Activated CD8-positive, alpha-beta memory T cell treated with anti-CD3 and anti-CD28 coated beads, Interleukin-2, amount 50 U/mL, for 24 hours (primary cell): ENCODE data around the gene GGPS1.
A peak's percentile ranks its signal among the peaks of the same experiment; 100 is the strongest.
"Not testable (repeated sequence)": the region's sequence is repeated elsewhere in the genome, so short reads cannot be mapped to it uniquely, and the experiment has no call there.

ENCODE experiments used
- DNase-seq: peaks from one replicate; pipeline ENCODE4 v3.0.0-alpha.2; 2020; ENCODE audit errors: extremely low read depth

The GGPS1 gene

GRCh38 chr1:235328271-235329138 is at the start of gene GGPS1:
GGPS1 (plus strand) TSS chr1:235328570; CDS start chr1:235335265, 6,695 bp downstream.
- DNase-seq = peak; percentile 97

- DNase-seq = no peak
Observed at GRCh38 chr1:235278915-235279292, 49.5 kb upstream of the GGPS1 start.

GRCh38 chr1:235279694-235280093 is 48.7 kb upstream of the GGPS1 start:
- DNase-seq = no peak

GRCh38 chr1:235280467-235280866 is 47.9 kb upstream of the GGPS1 start:
- no peak for DNase-seq

- DNase-seq = not testable (repeated sequence)
Observed at GRCh38 chr1:235283636-235284035, 44.7 kb upstream of the GGPS1 start.

- no peak for DNase-seq
Observed at GRCh38 chr1:235284231-235284769, 44.1 kb upstream of the GGPS1 start.

- no peak for DNase-seq
Observed at GRCh38 chr1:235286667-235287066, 41.7 kb upstream of the GGPS1 start.

- no peak for DNase-seq
Observed at GRCh38 chr1:235287208-235287882, 41.0 kb upstream of the GGPS1 start.

GRCh38 chr1:235289859-235290739 is 38.3 kb upstream of the GGPS1 start:
- DNase-seq = no peak

GRCh38 chr1:235290740-235291502 is 37.4 kb upstream of the GGPS1 start:
- no peak for DNase-seq

- no peak for DNase-seq
Observed at GRCh38 chr1:235291599-235292091, 36.7 kb upstream of the GGPS1 start.

GRCh38 chr1:235292790-235293189 is 35.6 kb upstream of the GGPS1 start:
- DNase-seq = no peak

GRCh38 chr1:235293322-235293942 is 34.9 kb upstream of the GGPS1 start:
- no peak for DNase-seq

- DNase-seq = no peak
Observed at GRCh38 chr1:235295902-235296350, 32.4 kb upstream of the GGPS1 start.

- DNase-seq = no peak
Observed at GRCh38 chr1:235296729-235297128, 31.6 kb upstream of the GGPS1 start.

GRCh38 chr1:235297579-235297978 is 30.8 kb upstream of the GGPS1 start:
- no peak for DNase-seq

- DNase-seq = no peak
Observed at GRCh38 chr1:235298758-235299157, 29.6 kb upstream of the GGPS1 start.

- DNase-seq = no peak
Observed at GRCh38 chr1:235299169-235299858, 29.1 kb upstream of the GGPS1 start.

- no peak for DNase-seq
Observed at GRCh38 chr1:235302143-235302542, 26.2 kb upstream of the GGPS1 start.
